H1 (cell line): ENCODE data around the gene ADCY9. TPM values are rescaled to one million over a fixed set of nuclear protein-coding genes. Genes with fewer than 3 reads are reported as not detected.

Experiments used
- ASH2L ChIP-seq: fragments of 200-600, 300-600 bp; sonication (generic); IDR thresholded peaks from one replicate; pipeline ENCODE4 v1.7.1; 2017; ENCODE audit warnings: low read length
- FOSL1 ChIP-seq: IDR thresholded peaks from 2 replicates; pipeline ENCODE4 v1.6.1; 2011; ENCODE audit warnings: mild to moderate bottlenecking, low read depth, low read length, moderate library complexity; ENCODE audit not compliant: insufficient read depth
- NANOG ChIP-seq: IDR thresholded peaks from 2 replicates; pipeline ENCODE4 v1.6.1; 2011; ENCODE audit warnings: low read length, low read depth, mild to moderate bottlenecking, inconsistent platforms; ENCODE audit not compliant: insufficient read depth, poor library complexity, severe bottlenecking
- polyA plus RNA-seq, 7 experiments: library from polyadenylated mRNA; depleted of rRNA in 3 of 7; stranded (reverse) in 5 of 7; unstranded in 2 of 7; fragments of >200 nt in 5 of 7; fragments of 200-250 nt in 2 of 7; gene quantifications; 1 replicate in 5 of 7; 2 replicates in 1 of 7; 4 replicates in 1 of 7; pipeline versions ENCODE4 v1.2.1 to v1.2.3, GENCODE V29; 2011 to 2013; ENCODE audit warnings: missing spikeins in 2 of 7, mixed read lengths in 2 of 7
- total RNA-seq: library from RNA; stranded (reverse); fragmentation: NEBNext Ultra II Directional; extraction: Animal tissue kit (Norgen Biotek cat#: 25700); gene quantifications from 2 replicates; pipeline ENCODE4 v1.2.1, GENCODE V29; 2021

The ADCY9 gene
- total and polyA plus RNA-seq, 2 of the 8 experiments (the other 6 are each of a cell fraction or from before 2014, with no cell fraction given) = 5.4 to 13.1 TPM

DNA sequence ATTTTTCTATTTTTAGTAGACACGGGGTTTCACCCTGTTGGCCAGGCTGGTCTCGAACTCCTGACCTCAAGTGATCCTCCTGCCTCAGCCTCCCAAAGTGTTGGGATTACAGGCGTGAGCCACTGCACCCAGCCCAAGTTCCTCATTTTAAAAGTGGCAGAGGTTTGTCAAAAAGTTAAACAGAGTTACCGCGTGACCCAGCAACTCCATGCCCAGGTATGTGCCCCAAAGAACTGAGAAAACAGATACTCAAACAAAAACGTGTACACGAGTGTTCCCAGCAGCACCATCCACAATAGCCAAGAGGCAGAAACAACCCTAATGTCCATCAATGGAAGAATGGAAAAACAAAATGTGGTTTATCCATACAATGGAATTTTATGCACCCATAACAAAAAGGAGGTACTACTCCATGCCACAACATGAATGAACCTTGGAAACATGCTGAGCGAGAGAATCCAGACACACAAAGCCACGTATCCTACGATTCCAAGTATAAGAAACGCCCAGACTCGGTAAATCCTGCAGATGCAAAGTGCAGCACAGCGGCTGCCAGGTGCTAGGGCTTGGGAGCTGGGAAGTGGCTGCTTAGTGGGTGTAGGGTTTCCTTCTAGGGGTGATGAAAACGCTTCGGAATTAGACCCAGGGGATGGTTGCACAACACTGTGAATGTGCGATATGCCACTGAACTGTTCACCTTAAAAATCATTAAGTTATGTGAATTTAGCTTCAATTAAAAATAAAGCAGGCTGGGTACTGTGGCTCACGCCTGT is 24.8 kb downstream of the ADCY9 start (continued):
- TF ChIP-seq ASH2L (no peak), NANOG (no peak), FOSL1 (no peak)
